RPMI7951 (cell line): Measurements from ENCODE around the gene SLC27A2. TPM values are rescaled to one million over a fixed set of nuclear protein-coding genes. Genes with fewer than 3 reads are reported as not detected.
"Not testable (repeated sequence)": the region's sequence is repeated elsewhere in the genome, so short reads cannot be mapped to it uniquely, and the experiment has no call there.

Experiments
- DNase-seq: peaks from one replicate; pipeline ENCODE4 v3.0.0-alpha.2; 2012; ENCODE audit warnings: low read depth
- total RNA-seq: library from RNA; depleted of rRNA; stranded (reverse); fragments of >200 nt; shearing (Covaris generic); gene quantifications from 2 replicates; pipeline ENCODE4 v1.2.3, GENCODE V29; 2014; rRNA removed

Gene SLC27A2
- 0.39 TPM in 1 of 2 replicates, not detected in the other for total RNA-seq

- DNase-seq = peak; percentile 15
These were observed at the start of gene SLC27A2 for GRCh38 chr15:50181969-50182218. SLC27A2 (plus strand) TSS chr15:50182196; CDS start chr15:50182428, 232 bp downstream.

- DNase-seq = not testable (repeated sequence)
These were observed 49.6 kb upstream of the SLC27A2 start for GRCh38 chr15:50132251-50132984.

GRCh38 chr15:50134524-50135024 lies 47.4 kb upstream of the SLC27A2 start:
- DNase-seq = peak; percentile 89

GRCh38 chr15:50135031-50135551 lies 46.9 kb upstream of the SLC27A2 start:
- DNase-seq = peak; percentile 68

DNA sequence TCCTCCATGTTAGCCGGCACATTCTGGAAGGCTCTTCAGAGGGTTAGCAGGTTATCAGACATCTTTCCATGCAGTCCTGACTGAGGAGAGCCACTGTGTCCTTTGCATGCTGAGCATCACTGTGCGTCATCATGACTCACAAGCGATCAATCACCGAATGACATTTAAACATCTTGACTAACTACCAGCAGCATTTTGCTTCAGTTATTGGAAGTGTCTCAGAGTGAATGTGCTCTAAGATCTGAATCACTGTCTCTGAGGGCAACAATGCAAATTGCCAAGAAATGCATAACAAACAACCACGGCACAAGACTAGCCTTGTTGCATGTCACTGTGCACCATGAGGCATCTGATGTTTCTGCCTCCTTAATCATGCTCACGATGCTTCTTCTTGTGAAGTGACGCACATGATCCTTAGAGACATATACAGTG lies 44.6 kb upstream of the SLC27A2 start:
- DNase-seq = peak; percentile 99

DNA sequence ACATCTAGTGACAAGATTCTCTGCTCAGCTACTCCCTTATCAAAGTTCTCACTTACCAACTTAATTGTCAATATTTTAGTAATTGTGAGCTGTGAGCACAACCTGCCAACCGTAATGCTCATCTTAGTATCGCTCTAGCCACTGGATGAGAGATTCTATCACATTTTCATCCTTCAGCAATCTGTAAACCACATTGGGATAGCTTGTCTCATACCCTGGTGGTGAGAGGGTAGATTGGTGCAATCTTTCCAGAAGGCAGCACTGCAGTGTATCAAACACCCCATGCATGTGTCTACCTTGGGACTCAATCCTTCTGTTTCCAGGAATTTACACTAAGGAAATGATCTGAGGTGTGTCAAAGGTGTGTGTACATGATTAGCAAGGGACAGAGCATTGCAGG lies 44.1 kb upstream of the SLC27A2 start:
- no peak for DNase-seq

GRCh38 chr15:50138391-50138790 lies 43.6 kb upstream of the SLC27A2 start:
- no peak for DNase-seq

DNA sequence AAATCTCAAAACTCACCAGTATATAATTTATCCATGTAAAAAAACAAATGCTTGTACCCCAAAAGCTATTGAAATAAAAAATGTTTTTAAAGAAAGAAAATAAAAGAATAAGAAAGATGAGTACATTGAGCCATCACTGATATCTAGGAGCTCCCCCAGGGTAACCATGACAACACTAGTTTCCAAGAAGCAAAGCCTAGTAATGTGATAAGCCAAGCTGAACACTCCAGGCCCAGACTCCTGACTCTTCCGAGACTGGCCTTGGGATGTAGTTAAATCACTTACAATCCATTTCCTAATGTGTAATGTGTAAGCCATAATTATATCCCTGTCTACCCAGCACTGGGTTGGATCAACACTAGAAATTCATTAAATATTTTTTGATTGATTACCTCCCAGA lies 41.9 kb upstream of the SLC27A2 start:
- DNase-seq = no peak

DNA sequence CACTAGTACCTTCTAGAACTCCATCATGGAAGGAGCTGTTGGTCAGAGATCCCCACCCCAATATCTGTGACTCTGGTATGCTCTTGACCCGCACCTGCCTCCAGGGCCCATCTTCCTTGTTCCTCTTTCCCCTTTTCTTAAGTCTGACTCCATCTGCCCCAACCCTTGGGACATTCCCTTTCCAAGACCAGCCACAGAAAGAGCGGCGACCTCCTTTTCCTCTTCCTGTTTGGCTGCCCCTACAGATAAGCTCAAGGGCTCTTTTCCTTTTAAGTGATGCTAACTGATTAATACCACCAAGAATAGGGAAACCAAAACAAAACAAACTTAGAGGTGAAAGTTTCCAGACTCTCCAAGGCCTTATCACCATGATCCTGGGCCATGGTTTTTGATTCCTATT lies 41.0 kb upstream of the SLC27A2 start:
- no peak for DNase-seq

DNA sequence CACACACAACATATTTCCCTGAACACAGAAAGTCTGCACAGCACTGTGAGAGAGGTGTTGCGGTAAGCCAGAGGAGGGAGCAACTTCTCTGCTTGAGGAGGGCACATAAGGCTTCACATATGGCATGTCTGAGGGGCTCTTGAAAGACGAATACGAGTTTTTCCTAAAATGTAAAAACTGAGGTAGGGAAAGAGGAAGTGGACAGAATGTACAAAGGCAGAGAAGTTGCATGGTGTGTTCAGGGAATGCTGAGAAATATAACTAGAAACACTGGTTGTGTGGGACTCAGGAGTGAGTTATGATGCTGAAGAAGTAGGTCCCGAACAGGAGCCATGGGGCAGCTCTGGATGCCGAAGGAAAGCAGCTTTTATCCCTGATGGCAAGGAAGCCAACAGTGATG lies 40.1 kb upstream of the SLC27A2 start:
- DNase-seq = no peak

DNA sequence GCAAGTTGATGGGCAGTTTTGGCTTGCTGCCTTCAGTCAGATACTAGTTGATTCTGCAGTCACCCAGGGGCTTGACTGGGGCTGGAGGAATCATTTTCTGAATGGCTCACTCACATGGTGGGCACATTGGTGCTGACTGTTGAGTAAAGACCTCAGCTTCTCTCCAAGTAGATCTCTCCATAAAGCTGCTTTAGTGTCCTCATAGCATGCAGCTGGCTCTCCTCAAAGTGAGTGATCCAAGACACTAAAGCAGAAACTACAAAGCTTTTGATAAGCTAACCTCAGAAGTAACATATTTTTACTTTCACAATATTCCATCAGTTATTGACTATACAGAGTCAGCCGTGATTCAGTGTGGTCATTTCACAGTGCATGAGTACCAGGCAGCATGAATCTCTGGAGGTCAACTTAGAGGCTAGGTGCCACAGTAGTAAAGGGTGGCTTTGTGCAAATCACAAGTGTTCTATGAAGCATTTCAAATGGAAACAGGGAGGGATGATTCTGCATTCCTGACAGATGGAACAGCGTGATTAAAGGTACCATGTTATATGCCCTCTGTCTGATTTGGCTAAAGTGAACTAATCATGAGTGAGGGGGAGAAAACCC lies 38.6 kb upstream of the SLC27A2 start:
- DNase-seq = no peak

- no peak for DNase-seq
These were observed 37.5 kb upstream of the SLC27A2 start for GRCh38 chr15:50144341-50145120.

DNA sequence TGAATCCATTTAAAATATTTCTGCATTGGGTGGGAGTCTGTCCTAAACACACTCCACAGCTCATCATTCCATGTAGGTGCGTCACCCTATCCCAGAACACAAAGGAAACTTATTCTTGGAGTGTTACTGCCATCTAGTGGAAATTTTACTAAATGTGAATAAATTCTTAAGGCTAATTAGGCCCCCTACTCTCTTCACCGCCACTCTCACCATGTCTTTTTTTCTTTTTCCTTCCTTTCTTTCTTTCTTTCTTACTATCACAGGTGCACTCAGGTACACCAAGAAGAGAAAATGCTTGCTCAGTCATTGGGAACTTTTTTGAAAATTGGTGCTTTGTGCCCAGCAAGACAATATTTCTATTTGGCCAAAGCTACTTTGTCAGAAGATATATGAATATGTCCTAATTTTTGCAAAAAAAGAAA lies 36.5 kb upstream of the SLC27A2 start:
- peak; percentile 82 for DNase-seq

DNA sequence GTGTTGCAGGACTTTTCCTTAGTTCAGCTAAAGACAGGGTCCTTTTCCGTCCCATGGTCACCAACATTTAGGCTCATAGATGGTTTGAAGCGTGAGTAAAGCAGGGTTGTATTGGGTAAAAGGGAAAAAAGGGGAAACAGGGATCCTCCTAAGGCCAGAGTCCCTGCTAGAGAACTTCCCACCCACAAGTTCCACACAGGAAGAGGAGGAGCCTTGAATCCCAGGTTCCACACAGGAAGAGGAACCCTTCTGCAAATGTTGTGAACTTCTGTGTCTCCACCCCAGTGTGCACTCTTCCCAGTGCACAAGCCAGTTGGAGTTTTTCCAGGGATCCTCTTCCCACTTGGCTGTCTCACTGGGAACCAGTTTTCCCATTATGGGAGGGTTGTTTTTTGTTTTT lies 35.4 kb upstream of the SLC27A2 start:
- no peak for DNase-seq

DNA sequence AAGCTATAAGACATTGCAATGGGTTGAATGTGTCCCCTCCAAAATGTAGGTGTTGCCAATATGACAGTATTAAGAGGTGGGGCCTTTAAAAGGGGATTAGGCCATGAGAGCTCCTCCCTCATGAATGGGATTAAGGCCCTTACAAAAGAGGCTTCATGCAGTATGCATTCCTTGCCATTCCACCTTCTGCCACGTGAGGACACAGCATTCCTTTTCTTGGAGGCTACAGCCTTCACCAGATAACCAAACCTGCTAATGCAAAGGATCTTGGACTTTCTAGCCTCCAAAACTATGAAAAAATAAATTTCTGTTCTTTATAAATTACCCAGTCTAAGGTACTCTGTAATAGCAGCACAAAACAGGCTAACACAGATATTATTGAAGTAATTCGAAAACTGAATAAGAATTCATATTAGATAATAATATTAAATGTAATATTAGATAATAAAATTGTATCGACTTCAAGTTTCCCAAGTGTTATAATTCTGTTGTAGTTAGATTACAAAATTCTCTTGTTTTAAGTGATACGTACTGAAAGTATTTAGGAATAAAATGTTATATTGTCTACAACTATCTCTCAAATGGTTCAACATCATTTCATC lies 33.5 kb upstream of the SLC27A2 start:
- DNase-seq = peak; percentile 76

DNA sequence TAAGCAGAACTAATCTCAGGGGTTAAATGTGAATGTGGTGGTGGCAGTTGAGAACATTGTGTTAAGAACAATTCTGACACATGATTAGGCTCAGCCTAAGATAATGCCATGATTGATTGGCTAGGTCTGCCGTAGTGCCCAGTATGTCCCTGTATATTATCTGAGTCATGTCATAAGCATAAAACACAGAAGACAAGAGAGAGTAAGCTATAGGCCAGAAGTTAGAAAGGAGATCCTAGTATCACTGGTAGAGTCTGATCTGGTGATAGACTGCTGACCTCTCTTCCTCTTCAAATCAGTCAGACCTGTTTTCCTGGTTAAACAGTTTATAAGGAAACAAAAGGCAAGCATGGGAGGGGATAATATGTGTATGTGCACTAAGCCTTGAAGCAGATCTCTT lies 32.9 kb upstream of the SLC27A2 start:
- no peak for DNase-seq

DNA sequence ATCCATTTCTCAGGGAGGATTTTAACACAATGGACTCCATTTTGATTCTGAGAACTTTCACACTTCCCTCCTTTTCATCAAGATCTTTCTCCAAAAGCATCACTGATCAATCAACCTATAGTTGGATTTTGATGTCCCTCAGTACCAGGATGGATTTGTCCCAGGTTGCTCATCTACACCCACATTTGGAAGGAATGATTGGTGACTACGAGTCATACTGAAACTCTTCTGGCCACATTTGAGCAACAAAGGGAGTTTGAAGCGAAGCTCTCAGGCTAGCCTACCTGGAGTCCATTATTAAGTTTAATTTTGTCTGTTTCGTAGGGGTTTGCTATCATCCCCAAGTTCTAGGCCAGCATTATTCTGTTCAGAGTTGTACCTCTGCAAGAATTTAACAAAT lies 31.6 kb upstream of the SLC27A2 start:
- no peak for DNase-seq

GRCh38 chr15:50150851-50151250 lies 31.1 kb upstream of the SLC27A2 start:
- no peak for DNase-seq

GRCh38 chr15:50151476-50151875 lies 30.5 kb upstream of the SLC27A2 start:
- DNase-seq = no peak

DNA sequence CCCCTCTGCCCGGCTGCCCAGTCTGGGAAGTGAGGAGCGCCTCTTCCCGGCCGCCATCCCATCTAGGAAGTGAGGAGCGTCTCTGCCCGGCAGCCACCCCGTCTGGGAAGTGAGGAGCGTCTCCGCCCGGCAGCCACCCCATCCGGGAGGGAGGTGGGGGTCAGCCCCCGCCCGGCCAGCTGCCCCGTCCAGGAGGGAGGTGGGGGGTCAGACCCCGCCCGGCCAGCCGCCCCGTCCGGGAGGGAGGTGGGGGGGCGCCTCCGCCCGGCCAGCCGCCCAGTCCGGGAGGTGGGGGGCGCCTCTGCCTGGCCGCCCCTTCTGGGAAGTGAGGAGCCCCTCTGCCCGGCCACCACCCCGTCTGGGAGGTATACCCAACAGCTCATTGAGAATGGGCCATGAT lies 23.8 kb upstream of the SLC27A2 start:
- DNase-seq = not testable (repeated sequence)

- peak; percentile 79 for DNase-seq
These were observed 18.9 kb upstream of the SLC27A2 start for GRCh38 chr15:50162969-50163718.
